GM21529 (cell line): ENCODE data around the gene MLLT3.

Source experiments
- ATAC-seq: cut with Tn5 transposase; IDR thresholded peaks from one replicate; pipeline ENCODE4 v1.9.1; 2021; ENCODE audit not compliant: unreplicated experiment

The MLLT3 gene

GRCh38 chr9:20559231-20559890 is 62.9 kb downstream of the MLLT3 start:
- ATAC-seq: no peak

- peak; percentile 53 for ATAC-seq
Observed at GRCh38 chr9:20558566-20559016, 63.7 kb downstream of the MLLT3 start.

- no peak for ATAC-seq
Observed at GRCh38 chr9:20557890-20558565, 64.3 kb downstream of the MLLT3 start.

- ATAC-seq: no peak
Observed at GRCh38 chr9:20557285-20557684, 65.0 kb downstream of the MLLT3 start.

GRCh38 chr9:20553558-20554149 is 68.6 kb downstream of the MLLT3 start:
- peak; percentile 30 for ATAC-seq

- peak; percentile 44 for ATAC-seq
Observed at GRCh38 chr9:20552874-20553557, 69.3 kb downstream of the MLLT3 start.

GRCh38 chr9:20551835-20552234 is 70.5 kb downstream of the MLLT3 start:
- ATAC-seq: peak; percentile 51

- no peak for ATAC-seq
Observed at GRCh38 chr9:20551236-20551635, 71.1 kb downstream of the MLLT3 start.

- ATAC-seq: no peak
Observed at GRCh38 chr9:20550326-20550725, 72.0 kb downstream of the MLLT3 start.

- ATAC-seq: no peak
Observed at GRCh38 chr9:20549053-20549452, 73.2 kb downstream of the MLLT3 start.

- no peak for ATAC-seq
Observed at GRCh38 chr9:20545023-20545622, 77.2 kb downstream of the MLLT3 start.

- ATAC-seq: no peak
Observed at GRCh38 chr9:20540169-20540863, 82.0 kb downstream of the MLLT3 start.

- no peak for ATAC-seq
Observed at GRCh38 chr9:20538956-20539355, 83.3 kb downstream of the MLLT3 start.

- ATAC-seq: no peak
Observed at GRCh38 chr9:20538092-20538491, 84.2 kb downstream of the MLLT3 start.

GRCh38 chr9:20537294-20537693 is 85.0 kb downstream of the MLLT3 start:
- ATAC-seq: no peak

- ATAC-seq: no peak
Observed at GRCh38 chr9:20532584-20532983, 89.7 kb downstream of the MLLT3 start.

- no peak for ATAC-seq
Observed at GRCh38 chr9:20529837-20530236, 92.5 kb downstream of the MLLT3 start.

- no peak for ATAC-seq
Observed at GRCh38 chr9:20528253-20528652, 94.0 kb downstream of the MLLT3 start.

- peak; percentile 70 for ATAC-seq
Observed at GRCh38 chr9:20526500-20527319, 95.6 kb downstream of the MLLT3 start.

GRCh38 chr9:20524776-20525175 is 97.5 kb downstream of the MLLT3 start:
- ATAC-seq: no peak
